ENCODE data around the gene ARHGEF12.

The ARHGEF12 gene

DNA sequence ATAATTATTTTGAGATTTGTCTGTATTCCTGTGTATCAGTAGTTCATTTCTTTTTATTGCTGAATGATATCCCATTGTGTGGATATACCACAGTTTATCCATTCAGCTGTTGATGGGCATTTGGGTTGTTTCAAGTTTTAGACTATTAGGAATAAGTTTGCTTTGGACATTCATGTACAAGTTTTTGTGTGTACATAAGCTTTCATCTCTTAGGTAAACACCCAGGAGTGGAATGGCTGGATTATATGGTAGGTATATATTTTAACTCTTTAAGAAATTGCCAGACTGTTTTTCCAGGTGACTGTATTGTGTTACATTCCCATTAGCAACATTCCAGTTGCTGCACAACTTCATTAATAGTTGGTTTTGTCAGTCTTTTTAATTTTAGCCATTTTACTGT lies 52.0 kb downstream of the ARHGEF12 start:
- DNase-seq: no peak

- no peak for DNase-seq
These were observed 53.7 kb downstream of the ARHGEF12 start for GRCh38 chr11:120389693-120390584.

DNA sequence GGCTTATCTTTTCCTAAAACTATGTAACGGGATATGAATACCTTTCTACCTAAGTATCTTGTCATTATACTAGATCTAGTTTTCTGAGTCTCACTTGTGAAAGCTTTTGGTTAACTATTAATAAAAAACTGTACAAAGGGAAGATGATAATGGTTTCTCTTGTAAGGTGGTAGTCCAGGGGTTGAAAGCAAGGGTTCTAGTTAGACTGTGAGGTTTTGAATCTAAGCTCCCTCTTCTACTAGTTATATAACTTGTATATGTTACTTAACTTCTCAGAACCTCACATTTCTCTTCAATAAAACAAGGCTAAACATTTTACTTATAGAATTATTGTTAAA lies 54.3 kb downstream of the ARHGEF12 start:
- DNase-seq: no peak

DNA sequence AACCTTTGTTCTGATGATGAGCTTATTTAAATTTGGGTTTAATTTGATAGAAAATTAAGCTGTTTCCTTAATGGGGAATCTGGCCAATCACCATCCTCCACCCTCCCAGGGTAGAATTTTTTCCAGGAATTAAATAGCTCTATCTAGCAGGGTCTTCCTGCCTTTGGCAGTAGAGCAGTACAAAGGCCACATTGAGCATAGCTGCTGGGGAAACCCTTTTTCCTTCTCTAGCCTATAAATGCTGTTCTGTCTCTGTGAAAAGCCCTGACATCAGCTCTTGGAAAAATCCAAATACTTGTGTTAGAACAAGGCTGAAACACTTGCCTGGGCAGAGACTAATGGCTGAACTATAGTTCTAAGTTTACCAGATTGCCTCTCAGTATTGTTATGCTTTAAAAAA lies 55.1 kb downstream of the ARHGEF12 start:
- DNase-seq: no peak

GRCh38 chr11:120391854-120392253 lies 55.6 kb downstream of the ARHGEF12 start:
- DNase-seq: no peak

GRCh38 chr11:120392314-120392713 lies 56.1 kb downstream of the ARHGEF12 start:
- DNase-seq: no peak

DNA sequence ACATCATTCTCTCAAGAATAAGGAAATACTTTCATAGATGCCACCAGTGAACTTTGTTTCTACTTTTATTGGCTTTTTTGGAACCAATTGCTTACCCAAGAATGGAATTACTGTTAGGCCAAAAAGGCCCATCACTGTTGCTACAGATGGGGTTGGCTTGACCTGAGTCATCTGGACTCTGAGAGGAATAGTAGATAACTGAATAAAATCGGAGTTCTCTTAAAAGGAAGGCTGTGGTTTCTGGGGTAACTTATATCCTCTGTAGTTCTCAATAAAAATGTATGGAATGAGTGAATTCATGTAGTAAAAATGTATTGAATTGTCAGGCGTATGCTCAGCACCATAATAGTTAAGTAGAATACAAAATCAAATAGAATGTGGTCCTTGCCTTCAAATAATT lies 56.6 kb downstream of the ARHGEF12 start:
- DNase-seq: peak; percentile 63

DNA sequence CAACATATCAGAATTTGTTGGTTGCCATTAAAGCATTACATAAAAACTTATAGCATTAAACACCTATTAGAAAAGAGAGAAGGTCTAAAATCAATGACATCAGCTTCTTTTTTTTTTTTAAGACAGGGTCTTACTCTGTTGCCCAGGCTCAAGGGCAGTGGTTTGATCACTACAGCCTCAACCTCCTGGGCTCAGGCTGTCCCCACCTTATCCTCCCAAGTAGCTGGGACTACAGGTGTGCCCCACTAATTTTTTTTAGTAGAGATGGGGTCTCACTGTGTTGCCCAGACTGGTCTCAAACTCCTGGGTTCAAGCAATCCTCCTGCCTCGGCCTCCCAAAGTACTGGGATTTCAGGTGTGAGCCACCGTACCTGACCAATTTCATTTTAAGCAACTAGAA lies 57.9 kb downstream of the ARHGEF12 start:
- no peak for DNase-seq

DNA sequence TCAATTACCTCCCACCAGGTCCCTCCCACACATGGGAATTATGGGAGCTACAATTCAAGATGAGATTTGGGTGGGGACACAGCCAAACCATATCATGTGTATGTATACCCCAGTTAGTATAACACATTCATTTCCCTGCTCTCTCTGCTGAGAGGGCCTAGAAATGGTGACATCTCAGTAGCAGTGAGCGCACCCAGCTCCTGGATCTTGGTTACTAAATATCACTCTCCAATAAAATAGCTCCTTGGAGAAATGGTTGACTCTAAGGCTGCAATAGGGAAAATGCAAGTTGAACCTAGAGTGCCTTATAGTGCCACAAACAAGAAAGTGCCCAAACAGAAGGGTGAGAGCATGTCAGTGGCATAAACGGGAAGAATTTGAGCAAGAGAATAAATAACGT lies 59.6 kb downstream of the ARHGEF12 start:
- no peak for DNase-seq

GRCh38 chr11:120398132-120398531 lies 61.9 kb downstream of the ARHGEF12 start:
- no peak for DNase-seq

- no peak for DNase-seq
These were observed 63.1 kb downstream of the ARHGEF12 start for GRCh38 chr11:120399307-120399706.

- DNase-seq: peak; percentile 99
These were observed 64.6 kb downstream of the ARHGEF12 start for GRCh38 chr11:120400564-120401364.

- no peak for DNase-seq
These were observed 65.3 kb downstream of the ARHGEF12 start for GRCh38 chr11:120401506-120401905.

- no peak for DNase-seq
These were observed 67.8 kb downstream of the ARHGEF12 start for GRCh38 chr11:120403966-120404365.

DNA sequence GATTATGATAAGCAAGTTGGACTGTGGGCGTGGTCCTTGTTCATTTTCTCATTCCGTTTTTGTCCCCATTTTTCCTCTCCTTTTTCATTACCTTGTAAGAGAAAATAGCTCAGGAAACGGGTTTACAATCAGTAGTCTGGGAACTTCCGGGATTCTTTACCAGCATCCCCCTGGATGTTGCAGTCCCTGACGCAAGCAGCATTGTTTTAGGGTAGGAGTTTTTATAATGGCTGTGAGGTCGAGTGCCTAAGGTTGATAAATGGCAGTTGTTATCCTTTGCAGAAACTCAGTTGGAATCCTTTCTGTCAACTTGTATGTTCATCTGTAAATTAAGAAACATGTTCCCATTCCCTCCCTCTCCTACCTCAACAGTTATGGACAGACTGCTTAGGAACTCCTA lies 68.3 kb downstream of the ARHGEF12 start:
- no peak for DNase-seq

DNA sequence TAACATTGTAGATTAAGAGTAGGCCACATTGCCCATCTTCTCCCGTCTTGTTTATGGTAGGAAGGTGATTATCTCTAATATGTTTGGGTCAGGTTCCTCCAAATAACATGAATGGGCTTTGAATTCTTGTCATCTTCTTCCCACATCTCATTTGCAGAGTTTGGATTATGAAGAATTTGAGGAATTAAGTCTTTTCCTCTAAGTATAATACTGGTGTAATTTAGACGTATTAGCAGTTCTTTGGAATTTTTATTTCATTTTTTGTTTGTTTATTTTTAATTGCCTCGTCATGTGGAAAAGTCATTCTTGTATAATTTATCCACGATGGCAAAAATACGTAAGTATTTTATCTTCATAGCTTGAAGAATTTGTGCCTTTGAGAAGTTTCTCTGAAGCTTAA lies 73.4 kb downstream of the ARHGEF12 start:
- no peak for DNase-seq

- DNase-seq: no peak
These were observed 74.6 kb downstream of the ARHGEF12 start for GRCh38 chr11:120410622-120411380.

DNA sequence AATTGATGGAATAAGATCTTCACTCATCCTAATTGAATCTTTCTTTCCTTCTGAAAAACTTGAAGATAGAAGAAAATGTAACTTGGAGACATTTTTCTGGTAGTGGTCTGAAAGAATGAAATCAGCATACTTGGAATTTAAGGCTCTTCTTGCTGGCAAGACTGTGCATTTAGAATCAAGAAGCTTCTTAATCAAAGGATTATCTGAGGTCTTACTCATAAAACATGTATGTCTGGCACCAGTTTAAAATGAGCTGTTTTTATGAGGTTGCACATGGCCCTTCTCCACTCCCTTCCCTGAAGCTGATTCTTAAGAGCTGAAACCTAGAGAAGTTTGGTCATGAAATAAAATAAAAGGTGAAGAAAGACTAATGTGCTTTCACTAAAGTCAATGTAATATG lies 77.3 kb downstream of the ARHGEF12 start:
- peak; percentile 79 for DNase-seq

GRCh38 chr11:120420572-120420971 lies 84.4 kb downstream of the ARHGEF12 start:
- no peak for DNase-seq

- DNase-seq: peak; percentile 30
These were observed 88.2 kb downstream of the ARHGEF12 start for GRCh38 chr11:120424185-120424969.

- DNase-seq: no peak
These were observed 88.7 kb downstream of the ARHGEF12 start for GRCh38 chr11:120424970-120425332.

DNA sequence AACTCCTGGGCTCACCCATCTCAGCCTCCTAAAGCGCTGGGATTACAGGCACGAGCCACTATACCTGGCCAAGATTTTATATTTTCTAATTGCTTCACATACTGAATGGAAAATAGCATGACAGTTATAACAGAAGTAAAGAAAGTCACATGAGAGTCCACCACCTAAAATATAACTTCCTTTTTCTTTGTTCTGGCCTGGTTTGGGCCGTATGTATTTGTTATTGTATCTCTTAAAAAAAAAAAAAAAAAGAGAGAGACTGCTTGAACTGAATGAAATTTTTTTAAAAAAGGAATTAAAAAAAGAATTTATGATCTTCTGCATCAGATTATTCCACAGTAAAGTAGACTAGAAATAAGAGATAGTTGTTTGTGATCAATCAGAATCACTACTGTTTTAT lies 89.3 kb downstream of the ARHGEF12 start:
- DNase-seq: no peak

DNA sequence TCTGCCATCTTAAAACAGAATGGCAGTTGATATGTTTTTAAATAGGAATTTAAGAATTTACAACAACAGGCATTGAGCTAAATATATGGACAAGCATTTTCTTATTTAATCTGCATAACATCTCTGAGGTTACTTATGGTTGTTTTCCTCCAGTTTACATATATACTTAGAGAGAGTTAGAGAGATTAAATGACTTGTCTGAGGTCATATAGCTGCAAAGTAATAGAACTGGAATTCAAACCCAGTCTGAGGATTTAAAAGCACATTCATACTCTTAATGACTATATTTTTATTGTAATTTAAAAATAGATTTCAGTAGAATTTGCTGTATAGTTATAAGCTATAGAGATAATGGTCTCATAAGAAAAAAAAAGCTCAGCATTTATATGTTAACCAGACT lies 93.9 kb downstream of the ARHGEF12 start:
- DNase-seq: no peak
